Stimulated activated CD4-positive, alpha-beta T cell treated with anti-CD3 and anti-CD28 coated beads, TNF-alpha, amount 100 ng/mL, for 1 hour (primary cell): ENCODE data around the gene TMOD4.
A peak's percentile ranks its signal among the peaks of the same experiment; 100 is the strongest.

Source experiments
- DNase-seq, 3 donors: peaks; one replicate each; pipeline ENCODE4 v3.0.0-alpha.2; 2020; ENCODE audit warnings: low read depth in 3 of 3, low spot score in 1 of 3

The TMOD4 gene

DNA sequence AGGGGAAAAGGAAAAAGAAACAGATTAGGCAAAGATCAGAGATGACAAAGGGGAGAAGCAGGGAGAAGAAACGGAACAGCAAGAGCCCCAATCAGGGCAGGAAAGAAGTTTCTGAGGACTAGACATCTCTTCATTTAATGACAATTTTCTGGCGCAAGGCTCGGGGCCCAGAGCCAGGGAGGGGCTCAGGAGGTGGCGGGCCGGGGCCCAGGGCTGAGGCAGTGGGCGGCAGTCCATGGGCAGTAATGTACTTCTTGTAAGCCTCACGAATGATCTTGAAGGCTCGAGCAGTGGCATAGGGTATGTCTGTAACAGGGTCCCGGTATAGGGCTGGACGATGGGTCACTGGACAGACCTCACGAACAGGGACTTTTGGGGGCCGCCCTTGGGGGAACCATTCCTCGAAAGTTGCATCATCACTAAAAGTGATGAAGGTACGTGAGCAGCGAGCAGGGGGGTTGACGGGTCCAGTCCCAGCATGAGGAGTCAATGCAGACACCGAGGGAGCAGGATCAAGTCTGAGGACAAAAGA is 799 bp upstream of the TMOD4 start:
- no peak for DNase-seq

DNA sequence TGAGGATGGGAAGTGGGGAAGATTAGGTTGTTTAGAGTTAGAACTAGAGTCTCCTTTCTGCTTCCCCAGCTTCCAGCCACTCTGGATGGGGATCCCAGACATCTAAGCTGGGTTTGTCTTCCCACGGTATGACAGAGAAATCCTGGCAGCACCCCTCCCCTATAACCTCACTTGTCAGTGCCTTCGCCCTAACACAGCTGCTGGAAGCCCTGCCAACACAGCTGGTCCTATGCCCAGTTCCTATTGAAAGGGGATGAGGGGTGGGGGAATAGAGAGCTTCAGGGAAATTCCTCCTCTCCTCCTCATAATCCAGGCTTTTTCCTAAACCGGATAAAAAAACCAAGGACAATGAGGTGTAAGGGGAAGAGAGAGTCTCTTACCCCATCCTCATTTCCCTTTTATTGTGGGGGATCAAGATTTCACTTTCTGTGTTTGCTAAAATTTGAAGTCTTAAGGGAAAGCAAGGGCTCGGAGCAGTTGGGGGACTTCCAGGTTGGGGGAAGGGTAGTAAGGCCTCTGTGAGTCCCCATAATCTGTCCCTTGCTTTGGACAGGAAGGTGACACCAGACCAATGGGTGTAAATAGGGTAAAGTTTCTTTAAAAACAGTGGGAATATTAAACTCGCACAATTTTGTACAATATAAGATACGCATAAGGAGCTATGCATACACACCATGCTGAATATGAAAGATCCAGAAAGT is 590 bp downstream of the TMOD4 start:
- DNase-seq: no peak

DNA sequence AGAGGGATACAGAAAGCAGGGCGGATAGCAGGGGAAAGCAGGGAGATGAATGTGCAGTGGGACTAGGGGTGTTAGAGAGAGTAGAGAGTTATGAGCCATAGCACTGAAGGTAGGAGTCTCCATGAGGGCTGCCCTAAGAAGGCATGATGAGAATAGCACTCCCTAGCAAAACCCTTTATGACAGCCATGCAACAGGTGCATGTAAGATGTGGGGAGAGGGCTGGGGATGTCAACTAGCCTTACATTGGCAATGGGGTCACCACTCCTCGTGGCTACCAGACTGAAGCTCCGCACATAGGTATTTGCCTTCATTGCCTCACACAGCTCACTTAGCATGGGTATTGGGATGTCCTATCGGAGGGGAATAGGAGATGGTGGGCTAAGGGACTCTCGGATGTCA is 4.6 kb downstream of the TMOD4 start:
- no peak for DNase-seq

DNA sequence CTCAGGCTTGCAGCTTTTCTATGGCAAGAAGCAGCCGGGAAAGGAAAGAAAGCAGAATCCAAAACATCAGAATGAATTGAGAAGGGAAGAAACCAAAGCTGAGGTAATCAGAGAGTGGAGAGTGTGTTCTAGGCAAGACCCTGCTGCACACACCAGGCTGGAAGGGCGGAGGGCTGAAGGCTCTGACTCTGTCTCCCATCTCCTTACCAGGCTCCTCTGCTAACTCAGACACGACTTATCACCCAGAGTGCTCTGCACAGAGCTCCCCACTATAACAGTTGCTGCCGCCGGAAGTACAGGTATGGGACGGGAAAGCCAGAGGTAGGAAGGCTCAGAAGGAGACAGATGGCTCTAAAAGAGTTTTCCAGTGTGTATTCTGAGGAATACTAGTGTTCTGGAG is 8.7 kb downstream of the TMOD4 start:
- no peak for DNase-seq

DNA sequence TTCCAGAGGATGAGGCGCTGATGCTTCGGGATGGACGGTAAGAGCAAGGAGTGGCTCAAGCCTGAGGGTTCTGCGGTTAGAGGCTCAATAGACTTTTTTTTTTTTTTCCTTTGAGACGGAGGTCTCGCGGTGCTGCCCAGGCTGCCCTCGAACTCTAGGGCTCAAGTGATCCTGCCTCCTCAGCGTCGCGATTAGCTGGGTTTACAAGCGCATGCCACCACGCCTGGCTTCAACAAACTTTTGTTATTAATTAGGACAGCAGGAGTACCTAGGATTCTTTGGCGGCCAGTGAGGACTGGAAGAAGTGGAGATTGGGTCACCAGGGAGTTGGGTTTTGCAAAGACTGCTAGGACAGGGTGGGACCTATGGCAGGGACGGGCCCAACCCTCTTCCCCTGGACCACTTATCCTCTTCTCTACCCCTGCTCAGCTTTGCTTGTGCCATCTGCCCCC is 9.2 kb downstream of the TMOD4 start:
- DNase-seq: no peak

DNA sequence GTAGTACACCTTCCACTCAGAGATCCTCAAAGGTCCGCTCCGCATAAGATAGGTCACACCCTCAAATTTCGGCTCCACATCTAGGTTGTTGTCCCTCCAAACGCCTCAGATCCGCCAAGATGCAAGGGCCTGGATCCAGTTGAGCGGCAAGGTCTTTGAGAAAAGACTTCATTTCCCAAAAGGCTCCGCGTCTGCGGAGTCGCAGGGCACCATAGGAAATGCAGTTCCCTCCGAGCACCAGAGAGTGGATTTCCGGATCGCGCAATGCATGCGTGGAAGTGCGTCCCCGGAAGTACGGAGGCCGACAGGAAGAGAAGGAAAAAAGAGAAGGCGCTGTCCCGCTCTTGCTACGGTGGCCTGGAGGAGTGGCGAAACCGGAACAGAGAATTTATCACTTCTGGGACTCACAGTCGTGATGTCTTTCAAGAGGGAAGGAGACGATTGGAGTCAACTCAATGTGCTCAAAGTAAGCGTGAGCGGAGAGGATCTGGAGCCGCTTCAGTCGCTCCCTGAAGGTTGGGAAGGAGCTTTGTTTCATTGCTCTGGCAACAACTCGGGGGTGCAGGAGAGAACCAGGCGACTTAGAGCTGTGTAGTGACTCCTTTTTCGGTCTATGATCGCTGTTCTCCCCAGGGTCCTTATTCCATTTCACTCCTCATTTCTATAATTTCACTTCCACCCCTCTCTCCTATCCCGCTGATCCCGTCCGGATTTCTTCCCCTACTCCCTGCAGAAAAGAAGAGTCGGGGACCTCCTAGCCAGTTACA is 9.9 kb downstream of the TMOD4 start, which contains the start of the genes LYSMD1 and SCNM1:
LYSMD1 (minus strand) TSS at position 165 of the 767 bp plus-strand sequence. CDS start 644 bp downstream, outside the sequence.
SCNM1 (plus strand) TSS at position 407 of the 767 bp plus-strand sequence; CDS start at position 416, 9 bp downstream.
- peak; percentile 84 to 91 (median 91) for DNase-seq

DNA sequence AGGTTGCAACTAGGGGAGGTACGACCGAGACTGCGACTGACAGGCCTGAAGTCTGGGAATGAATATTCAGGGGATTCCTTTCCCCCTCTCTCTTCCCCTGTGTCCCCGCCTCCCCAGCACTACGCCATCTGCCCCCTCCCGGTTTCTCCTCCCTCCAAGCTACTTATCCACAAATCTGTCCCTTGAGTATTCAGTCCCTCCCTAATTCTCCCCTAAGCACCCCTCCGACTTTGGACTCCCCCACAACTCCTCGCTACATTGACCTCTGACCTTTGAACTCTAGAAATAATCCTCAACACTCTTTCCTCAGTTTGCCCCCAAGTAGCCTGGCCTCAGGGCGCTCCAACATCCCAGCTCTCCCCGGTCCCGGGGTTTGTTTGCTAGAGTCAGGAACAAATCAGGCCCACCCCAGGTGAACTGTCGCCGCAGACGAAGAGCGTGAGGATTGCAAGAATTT is 10.5 kb downstream of the TMOD4 start:
- DNase-seq: no peak

DNA sequence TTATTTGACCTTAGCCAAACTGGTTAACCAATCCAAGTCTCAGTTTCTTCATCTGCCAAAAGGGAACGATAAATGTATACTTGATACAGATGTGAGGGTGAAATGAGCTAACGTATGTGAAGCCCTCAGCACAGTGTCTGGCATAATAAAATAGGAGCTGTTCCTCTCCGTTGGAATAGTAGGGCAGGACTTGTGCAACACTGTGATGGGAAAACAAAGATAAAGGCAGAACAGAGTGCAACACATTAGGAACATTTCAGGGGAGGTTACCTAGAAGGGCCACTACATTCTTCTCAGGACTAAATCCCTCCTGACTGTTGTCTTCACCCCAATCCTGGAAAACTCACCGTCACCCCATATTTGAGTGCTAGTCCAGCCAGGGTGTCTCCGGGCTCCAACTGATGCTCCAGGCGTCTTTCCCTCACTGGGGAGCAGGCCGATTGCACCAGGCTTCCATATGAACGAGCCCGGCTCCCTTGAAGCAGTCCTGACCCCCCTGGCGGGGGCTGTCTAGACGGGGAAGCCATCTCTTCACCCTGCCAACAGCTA is 11.0 kb downstream of the TMOD4 start:
- DNase-seq: no peak

DNA sequence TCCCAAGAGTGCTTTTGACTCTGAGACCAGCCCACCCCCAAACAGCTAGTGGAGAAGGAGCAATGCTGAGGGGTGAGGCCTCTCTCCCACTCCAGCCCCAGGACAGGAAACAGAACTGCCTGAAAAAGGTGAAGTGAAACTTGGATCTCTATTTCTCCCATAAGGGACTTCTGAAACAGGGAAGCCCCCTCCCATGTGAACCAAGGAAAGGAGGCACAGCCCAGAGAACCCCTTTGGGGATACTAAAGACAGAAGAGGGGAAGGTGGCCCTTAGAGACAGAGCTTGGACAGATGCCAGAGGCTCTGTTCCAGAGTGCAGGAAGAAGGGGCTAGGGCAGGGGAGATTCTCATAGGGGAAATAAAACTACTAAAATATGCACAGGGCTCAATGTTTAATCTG is 16.4 kb downstream of the TMOD4 start:
- no peak for DNase-seq

DNA sequence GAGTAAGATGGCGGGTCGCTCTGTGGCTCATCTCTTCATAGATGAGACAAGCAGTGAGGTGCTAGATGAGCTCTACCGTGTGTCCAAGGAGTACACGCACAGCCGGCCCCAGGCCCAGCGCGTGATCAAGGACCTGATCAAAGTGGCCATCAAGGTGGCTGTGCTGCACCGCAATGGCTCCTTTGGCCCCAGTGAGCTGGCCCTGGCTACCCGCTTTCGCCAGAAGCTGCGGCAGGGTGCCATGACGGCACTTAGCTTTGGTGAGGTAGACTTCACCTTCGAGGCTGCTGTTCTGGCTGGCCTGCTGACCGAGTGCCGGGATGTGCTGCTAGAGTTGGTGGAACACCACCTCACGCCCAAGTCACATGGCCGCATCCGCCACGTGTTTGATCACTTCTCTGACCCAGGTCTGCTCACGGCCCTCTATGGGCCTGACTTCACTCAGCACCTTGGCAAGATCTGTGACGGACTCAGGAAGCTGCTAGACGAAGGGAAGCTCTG is 17.0 kb downstream of the TMOD4 start:
- no peak for DNase-seq

DNA sequence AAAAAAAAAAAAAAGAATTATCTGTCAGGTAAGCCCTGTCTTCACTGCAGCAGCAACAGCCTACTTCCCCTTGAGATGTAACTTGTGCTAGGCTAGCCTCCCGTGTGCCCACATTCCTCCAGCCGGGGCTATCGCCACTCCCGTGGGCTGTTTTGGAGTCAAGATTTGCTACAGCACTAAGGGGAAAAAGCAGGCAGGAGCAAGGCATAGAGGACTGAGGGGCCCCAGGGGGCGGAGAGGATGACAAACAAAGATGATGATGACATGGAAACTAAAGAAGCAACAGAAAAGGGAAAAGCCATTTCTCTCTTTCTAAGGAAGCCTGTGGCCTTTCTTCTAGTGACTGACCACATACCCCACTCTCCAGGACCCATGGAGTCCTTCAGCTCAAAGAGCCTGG is 17.5 kb downstream of the TMOD4 start:
- DNase-seq: peak in 1 of 3 donors; percentile 31

DNA sequence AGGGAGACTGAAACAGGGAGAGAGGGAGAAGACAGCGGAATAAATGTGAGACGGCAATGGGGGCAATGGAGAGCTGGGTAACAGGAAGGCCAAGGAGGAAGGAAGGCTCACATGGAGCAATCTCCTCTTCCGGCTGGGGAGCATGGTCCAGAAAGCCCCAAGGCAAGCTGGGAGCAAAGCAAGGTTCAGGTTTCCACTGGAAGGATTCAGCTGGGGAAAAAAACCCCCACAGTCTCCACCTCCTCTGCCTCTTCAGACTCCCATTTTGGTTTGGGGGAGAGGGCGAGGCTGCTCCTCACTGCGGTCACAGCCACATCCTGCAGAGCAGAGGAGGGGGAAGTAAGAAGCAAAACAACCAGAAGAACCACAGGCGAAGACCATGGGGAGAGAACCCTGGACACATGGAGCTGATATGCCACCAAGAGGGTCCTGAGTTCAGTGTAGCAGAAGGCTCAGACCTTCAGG is 18.7 kb downstream of the TMOD4 start:
- DNase-seq: peak in 1 of 3 donors; percentile 15

DNA sequence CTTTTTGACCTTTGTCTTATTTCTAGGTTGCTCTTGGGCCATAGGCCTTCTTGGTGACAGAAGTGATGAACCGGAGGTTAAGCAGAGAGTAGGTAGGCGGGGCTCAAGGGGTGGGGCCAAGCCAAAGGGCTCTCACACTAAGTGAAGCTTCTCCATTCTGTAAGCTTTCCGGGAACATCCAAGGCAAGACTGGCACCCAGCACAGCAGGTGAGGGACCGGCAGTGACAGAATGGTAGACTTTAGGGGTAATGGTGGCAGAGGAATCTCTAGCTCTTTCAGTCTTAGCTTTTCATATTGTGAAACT is 19.3 kb downstream of the TMOD4 start, which contains the start of gene TNFAIP8L2:
TNFAIP8L2 (plus strand) TSS at position 135 of the 305 bp plus-strand sequence. CDS start 2,049 bp downstream, outside the sequence.
- peak; percentile 35 to 66 (median 41) for DNase-seq

DNA sequence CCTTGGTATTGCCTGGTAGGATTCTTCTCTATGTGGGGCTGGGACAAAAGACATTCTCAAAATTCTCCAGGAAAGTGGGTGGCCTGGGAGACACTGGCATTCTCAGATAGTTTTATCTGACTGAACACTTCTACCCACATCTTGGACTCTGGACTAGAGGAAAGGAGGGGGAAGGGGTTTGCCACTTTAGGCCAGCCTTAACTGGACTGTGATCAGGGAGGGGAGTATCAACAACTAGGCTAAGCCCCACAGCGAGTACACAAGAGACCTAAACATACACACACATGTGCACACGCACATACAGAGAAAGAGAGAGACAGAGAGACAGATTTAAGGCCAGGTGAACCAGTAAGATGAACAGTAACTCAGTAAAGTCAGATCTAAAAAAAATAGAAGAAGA is 28.1 kb downstream of the TMOD4 start:
- no peak for DNase-seq

DNA sequence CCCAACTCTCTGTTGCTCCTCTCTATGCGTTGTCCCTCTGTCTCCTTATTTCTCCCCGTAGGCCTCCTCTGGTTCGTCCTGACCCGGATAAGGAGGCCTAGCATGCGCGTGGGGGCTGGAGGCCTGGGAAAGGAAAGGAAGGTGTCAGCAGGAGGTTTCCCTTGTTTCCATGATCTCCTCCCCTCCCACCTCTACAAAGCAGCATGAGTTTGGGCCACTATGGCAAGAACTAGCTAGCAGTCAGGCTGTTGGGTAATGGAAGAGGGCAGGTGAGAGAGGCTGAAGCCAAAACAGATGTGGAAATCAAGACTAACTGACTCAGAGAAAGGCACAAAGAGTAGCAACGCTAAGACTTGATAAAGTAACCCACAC is 28.7 kb downstream of the TMOD4 start:
- no peak for DNase-seq

DNA sequence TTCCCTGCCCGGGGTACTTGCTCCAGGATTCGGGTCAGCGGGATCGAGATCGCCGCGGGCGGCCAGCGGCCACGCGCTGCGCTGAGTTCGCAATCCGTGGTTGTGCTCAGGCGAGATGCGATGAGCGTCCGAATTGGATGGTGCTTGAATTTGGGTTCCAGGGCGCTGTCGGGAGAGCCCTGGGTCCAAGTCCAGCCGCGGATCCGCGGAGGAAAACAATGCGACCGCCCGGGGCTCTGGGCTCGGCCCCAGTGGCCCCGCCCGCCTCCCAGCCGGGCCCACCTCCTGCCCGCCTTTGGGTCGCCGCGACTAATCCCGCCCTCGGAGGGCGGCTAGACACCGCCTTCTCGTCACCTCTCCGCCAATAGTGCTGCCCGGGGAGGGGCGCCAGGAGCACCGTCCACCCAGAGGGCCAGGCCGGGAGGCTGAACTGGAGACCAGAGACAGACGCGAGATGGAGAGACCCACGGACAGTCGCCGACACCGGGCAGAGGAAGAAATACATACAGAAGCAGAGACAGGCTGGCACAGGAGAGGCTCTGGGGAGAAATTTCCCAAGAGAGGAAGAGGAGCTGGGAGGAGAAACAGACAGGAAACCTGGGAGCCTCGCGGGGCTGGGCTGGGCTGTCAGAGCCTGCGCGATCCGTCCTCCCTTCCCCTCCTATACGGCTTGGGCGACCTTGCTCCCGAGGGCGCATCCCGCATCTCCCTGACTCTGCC is 29.2 kb downstream of the TMOD4 start, which contains the start of gene SEMA6C:
SEMA6C (minus strand) TSS at position 220 of the 720 bp plus-strand sequence. CDS start 4,010 bp downstream, outside the sequence.
- DNase-seq: peak; percentile 59 to 76 (median 69)

DNA sequence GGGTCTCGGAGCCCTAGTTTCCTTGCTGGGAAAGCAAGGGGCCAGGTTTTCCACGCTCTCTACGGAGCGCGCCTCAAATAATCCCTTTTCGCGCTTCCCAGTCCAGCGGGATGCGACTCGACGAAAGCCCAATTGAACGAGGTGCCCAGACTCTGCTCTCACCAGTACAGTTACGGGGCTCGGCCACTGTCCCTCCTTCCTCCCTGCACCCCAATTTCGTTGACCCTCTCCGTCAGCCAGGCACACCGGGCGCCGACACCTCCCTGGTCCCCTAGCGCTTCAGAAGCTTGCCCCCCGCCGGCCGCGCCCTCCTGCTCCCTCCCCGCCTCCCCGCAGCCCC is 29.7 kb downstream of the TMOD4 start:
- no peak for DNase-seq

DNA sequence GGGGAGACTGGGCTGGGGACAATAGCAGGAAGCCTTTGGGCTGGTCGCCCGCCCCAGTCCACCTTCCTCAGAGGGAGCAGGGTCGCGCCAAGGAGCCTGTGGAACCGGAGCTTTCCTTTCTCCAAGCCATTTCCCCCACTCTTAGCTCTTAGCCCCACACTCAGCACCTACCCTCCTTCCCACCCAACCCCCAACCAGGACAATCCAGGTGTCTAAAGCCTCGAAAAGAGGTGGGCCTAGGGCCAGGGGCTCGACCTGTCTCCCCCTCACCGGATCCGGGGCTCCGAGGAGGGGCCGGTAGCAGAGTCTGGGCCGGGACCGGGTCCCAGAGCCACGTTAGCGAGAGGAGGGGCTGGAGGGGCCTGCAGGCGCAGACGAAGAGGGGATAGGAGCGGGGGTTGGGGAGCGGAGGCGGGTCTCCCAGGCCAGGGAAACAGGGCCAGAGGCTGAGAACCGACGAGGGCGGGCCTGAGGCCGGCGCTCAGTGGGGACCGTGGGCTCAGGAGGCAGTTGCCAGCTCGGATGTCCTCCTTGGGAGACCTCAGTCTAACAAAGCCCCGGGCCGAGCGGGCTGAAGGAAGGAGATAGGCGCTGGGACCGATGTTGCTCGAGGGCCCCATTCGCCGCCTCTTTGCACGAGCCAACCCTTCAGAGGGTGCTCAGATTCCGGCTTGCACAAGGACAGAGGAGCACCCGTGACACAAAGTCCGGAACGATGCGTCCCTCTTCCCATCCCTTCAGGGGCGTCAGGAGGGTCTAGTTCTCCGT is 30.3 kb downstream of the TMOD4 start:
- DNase-seq: no peak

DNA sequence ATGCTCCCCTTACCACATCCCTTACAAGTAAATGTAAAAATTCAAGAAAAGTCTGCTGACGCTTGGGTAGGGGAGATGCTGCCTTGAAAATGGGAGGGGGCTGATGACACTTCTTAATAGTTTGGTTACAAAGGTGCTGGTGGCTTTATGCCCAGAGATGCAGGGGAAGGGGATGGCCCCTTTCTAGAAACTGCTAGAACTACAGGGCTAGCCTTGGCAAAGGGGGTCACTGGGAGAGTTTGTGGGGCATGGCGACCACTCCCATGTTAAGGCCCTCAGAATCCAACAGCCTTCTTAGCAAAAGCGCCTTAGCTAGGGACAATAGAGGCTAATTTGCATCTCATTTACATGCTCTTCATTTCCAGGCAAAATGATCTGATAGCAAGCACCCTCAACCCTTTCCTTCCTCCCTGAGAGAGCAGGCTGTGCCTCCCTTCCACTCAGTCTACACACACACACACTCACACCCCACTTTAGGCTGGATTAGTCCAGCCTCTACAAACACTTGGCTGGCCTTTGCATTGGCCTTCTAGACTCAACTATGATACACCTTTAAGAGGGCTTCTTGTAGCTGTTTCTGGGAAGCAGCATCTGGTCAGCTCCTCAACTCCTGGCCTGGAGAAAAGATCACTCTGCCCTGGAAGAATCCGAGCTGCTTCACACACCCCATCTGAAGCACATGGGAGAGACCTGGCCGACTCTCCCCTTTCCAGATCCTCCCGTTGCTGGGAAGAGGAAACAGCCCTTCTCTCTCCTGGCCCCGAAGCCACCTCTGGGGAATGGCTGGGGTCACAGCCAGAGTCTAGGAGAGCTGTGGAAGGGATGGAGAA is 31.1 kb downstream of the TMOD4 start:
- no peak for DNase-seq
